ENCODE data around the gene ZNF691.

Gene ZNF691

GRCh38 chr1:42832641-42833240 is 13.7 kb upstream of the ZNF691 start:
- TF ChIP-seq CTCF (IDR thresholded peaks at IDR 0.05; ENCODE audit: low read depth, low read length) = no peak
- no peak overlapping the region for H3K4me3 ChIP-seq (replicated peaks in 1 of 2; ENCODE audit: low read depth in 2 of 2, low read length in 2 of 2)
- no peak for DNase-seq (ENCODE audit: low read depth in 2 of 2)

- DNase-seq (ENCODE audit: low read depth in 2 of 2) = no peak
- no peak for TF ChIP-seq CTCF (IDR thresholded peaks at IDR 0.05; ENCODE audit: low read depth, low read length)
- H3K4me3 ChIP-seq (replicated peaks in 1 of 2; ENCODE audit: low read depth in 2 of 2, low read length in 2 of 2) = no peak overlapping the region
Measured at GRCh38 chr1:42833981-42834380, 12.4 kb upstream of the ZNF691 start.

- no peak for DNase-seq (ENCODE audit: low read depth in 2 of 2)
- no peak for TF ChIP-seq CTCF (IDR thresholded peaks at IDR 0.05; ENCODE audit: low read depth, low read length)
Measured at GRCh38 chr1:42834803-42835202, 11.6 kb upstream of the ZNF691 start.

GRCh38 chr1:42835422-42835821 is 11.0 kb upstream of the ZNF691 start:
- H3K4me3 ChIP-seq (replicated peaks in 1 of 2; ENCODE audit: low read depth in 2 of 2, low read length in 2 of 2) = no peak overlapping the region
- no peak for DNase-seq (ENCODE audit: low read depth in 2 of 2)
- no peak for TF ChIP-seq CTCF (IDR thresholded peaks at IDR 0.05; ENCODE audit: low read depth, low read length)

More at GRCh38 chr1:42834803-42835202, 11.6 kb upstream of the ZNF691 start:
- no peak overlapping the region for H3K4me3 ChIP-seq (replicated peaks in 1 of 2; ENCODE audit: low read depth in 2 of 2, low read length in 2 of 2)

- no peak for DNase-seq (ENCODE audit: low read depth in 2 of 2)
- no peak overlapping the region for H3K4me3 ChIP-seq (replicated peaks in 1 of 2; ENCODE audit: low read depth in 2 of 2, low read length in 2 of 2)
- TF ChIP-seq CTCF (IDR thresholded peaks at IDR 0.05; ENCODE audit: low read depth, low read length) = no peak
Measured at GRCh38 chr1:42837709-42838108, 8.7 kb upstream of the ZNF691 start.

GRCh38 chr1:42838482-42839190 is 7.8 kb upstream of the ZNF691 start:
- TF ChIP-seq CTCF (IDR thresholded peaks at IDR 0.05; ENCODE audit: low read depth, low read length) = no peak
- DNase-seq (ENCODE audit: low read depth in 2 of 2) = no peak
- H3K4me3 ChIP-seq (replicated peaks in 1 of 2; ENCODE audit: low read depth in 2 of 2, low read length in 2 of 2) = no peak overlapping the region

Data from cardiac fibroblast (primary cell).